Body of pancreas (tissue), 4 donors: ENCODE results near the gene TRAPPC4.

Experiments used
- POLR2A ChIP-seq, 3 donors: fragments of 450-650 bp; IDR thresholded peaks; one replicate each; pipeline ENCODE4 v1.6.1; 2016; ENCODE audit warnings: antibody characterized with exemption in 3 of 3, mild to moderate bottlenecking in 2 of 3
- TF ChIP-seq, protein P1 (sequence below), 7 experiments: fragments of 450-650 bp in 4 of 7; fragments of 200-600 bp in 3 of 7; sonication (generic) in 3 of 7; IDR thresholded peaks; one replicate each; pipeline ENCODE4 v1.5.1; 2016 to 2019; ENCODE audit warnings: antibody characterized with exemption in 7 of 7

DNA sequence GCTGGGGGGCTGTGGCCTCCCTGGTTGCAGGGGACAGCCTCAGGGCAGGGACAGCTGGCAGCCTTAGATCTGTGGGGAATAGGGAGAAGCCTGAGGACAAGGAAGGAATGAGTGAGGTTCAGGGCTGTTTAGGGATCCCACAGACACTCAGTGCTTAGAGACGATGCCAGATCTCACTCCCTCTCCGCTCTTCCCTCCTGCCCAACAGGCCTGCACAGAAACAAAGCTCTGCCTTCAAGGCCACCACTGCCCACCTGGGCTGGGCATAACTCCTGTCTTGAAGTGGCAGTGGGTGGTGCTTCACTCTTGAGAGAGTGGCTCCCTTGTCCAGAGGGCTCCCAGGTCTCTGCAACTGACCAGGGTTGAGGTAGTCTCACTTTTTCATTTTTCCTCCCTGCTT, 33.7 kb upstream of the TRAPPC4 start:
- TF ChIP-seq, protein P1, sequence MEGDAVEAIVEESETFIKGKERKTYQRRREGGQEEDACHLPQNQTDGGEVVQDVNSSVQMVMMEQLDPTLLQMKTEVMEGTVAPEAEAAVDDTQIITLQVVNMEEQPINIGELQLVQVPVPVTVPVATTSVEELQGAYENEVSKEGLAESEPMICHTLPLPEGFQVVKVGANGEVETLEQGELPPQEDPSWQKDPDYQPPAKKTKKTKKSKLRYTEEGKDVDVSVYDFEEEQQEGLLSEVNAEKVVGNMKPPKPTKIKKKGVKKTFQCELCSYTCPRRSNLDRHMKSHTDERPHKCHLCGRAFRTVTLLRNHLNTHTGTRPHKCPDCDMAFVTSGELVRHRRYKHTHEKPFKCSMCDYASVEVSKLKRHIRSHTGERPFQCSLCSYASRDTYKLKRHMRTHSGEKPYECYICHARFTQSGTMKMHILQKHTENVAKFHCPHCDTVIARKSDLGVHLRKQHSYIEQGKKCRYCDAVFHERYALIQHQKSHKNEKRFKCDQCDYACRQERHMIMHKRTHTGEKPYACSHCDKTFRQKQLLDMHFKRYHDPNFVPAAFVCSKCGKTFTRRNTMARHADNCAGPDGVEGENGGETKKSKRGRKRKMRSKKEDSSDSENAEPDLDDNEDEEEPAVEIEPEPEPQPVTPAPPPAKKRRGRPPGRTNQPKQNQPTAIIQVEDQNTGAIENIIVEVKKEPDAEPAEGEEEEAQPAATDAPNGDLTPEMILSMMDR (IDR thresholded peaks at IDR 0.05), result no peak
- no peak for TF ChIP-seq POLR2A (IDR thresholded peaks at IDR 0.05)
